B cell (primary cell): ENCODE measurements around the gene CHST11. TPM values are rescaled to one million over a fixed set of nuclear protein-coding genes. Genes with fewer than 3 reads are reported as not detected.
A peak's percentile ranks its signal among the peaks of the same experiment; 100 is the strongest.
"Not testable (repeated sequence)": the region's sequence is repeated elsewhere in the genome, so short reads cannot be mapped to it uniquely, and the experiment has no call there.

Experiments
- ATAC-seq: fragments of 200-7000 bp; cut with Tn5 transposase; one replicate; pipeline ENCODE4 v1.10.0; 2021; ENCODE audit warnings: low read depth, mild to moderate bottlenecking, moderate number of reproducible peaks, moderate library complexity
- CTCF ChIA-PET: fragments of 350-600 bp; sonication (Branson Sonifier 250); formaldehyde crosslinking; loops from one replicate; lab custom pipeline; 2021; ENCODE audit warnings: antibody characterized with exemption, inconsistent platforms; lab: Charles Lee
- POLR2A ChIA-PET: fragments of 350-600 bp; sonication (Branson Sonifier 250); formaldehyde crosslinking; loops from one replicate; lab custom pipeline; 2021; ENCODE audit warnings: antibody characterized with exemption; lab: Charles Lee
- DNase-seq: peaks from one replicate; pipeline ENCODE4 v3.0.0; 2013
- H2AFZ ChIP-seq: 2 replicates; pipeline ENCODE4 v1.6.1; 2012; ENCODE audit warnings: mild to moderate bottlenecking, low read depth, low read length; ENCODE audit not compliant: insufficient read depth, poor library complexity, severe bottlenecking
- H3K27ac ChIP-seq, 2 donors: 1 replicate in 1 of 2; 2 replicates in 1 of 2; pipeline ENCODE4 v1.5.1; 2012 to 2013; ENCODE audit warnings: low read length in 2 of 2, mild to moderate bottlenecking in 2 of 2, moderate library complexity in 1 of 2
- H3K27me3 ChIP-seq, 4 experiments: fragments of 200-600 bp in 1 of 4; sonication (generic) in 1 of 4; replicated peaks in 1 of 4; 1 replicate in 2 of 4; 2 replicates in 2 of 4; pipeline versions ENCODE4 v1.6.1 to v1.7.0; 2013 to 2016; ENCODE audit warnings: low read length in 3 of 4, mild to moderate bottlenecking in 2 of 4, mixed read lengths in 1 of 4, moderate library complexity in 1 of 4; ENCODE audit not compliant: insufficient read depth in 4 of 4, control insufficient read depth in 3 of 4; ENCODE audit errors: control extremely low read depth in 1 of 4
- H3K36me3 ChIP-seq, 2 experiments: replicated peaks in 1 of 2; 1 replicate in 1 of 2; 2 replicates in 1 of 2; pipeline versions ENCODE4 v1.6.1 to v1.7.1; 2013; ENCODE audit warnings: low read length in 1 of 2; ENCODE audit not compliant: insufficient read depth in 2 of 2, control insufficient read depth in 1 of 2; ENCODE audit errors: control extremely low read depth in 1 of 2, extremely low read depth in 1 of 2
- H3K4me1 ChIP-seq, 2 donors: fragments of 200-600 bp in 1 of 2; sonication (generic) in 1 of 2; 1 replicate in 1 of 2; 2 replicates in 1 of 2; pipeline versions ENCODE4 v1.5.1 to v1.6.1; 2013 to 2017; ENCODE audit warnings: low read length in 2 of 2; ENCODE audit not compliant: control insufficient read depth in 2 of 2, insufficient read depth in 2 of 2
- H3K4me2 ChIP-seq: replicated peaks from 2 replicates; pipeline ENCODE3; 2012; ENCODE audit warnings: mild to moderate bottlenecking, low read depth, low read length; ENCODE audit not compliant: poor library complexity, severe bottlenecking
- H3K4me3 ChIP-seq, 5 experiments: fragments of 200-600 bp in 1 of 5; sonication (generic) in 1 of 5; 1 replicate in 3 of 5; 2 replicates in 2 of 5; pipeline versions ENCODE4 v1.5.1 to v1.7.0; 2011 to 2016; ENCODE audit warnings: low read length in 4 of 5, mild to moderate bottlenecking in 4 of 5, low read depth in 2 of 5, control low read depth in 1 of 5, moderate library complexity in 1 of 5; ENCODE audit not compliant: insufficient read depth in 1 of 5; ENCODE audit errors: control extremely low read depth in 1 of 5, extremely low read depth in 1 of 5
- H3K79me2 ChIP-seq: fragments of 200-600 bp; sonication (generic); one replicate; pipeline ENCODE4 v1.6.0; 2016; ENCODE audit warnings: low read length; ENCODE audit not compliant: control insufficient read depth, insufficient read depth
- H3K9ac ChIP-seq: fragments of 200-600 bp; sonication (generic); 2 replicates; pipeline ENCODE4 v1.6.1; 2017; ENCODE audit warnings: mild to moderate bottlenecking, low read length, moderate library complexity
- H3K9me3 ChIP-seq, 3 donors: one replicate each; pipeline versions ENCODE4 v1.6.1 to v1.7.1; 2013; ENCODE audit warnings: low read length in 2 of 3; ENCODE audit not compliant: control insufficient read depth in 2 of 3, insufficient read depth in 1 of 3; ENCODE audit errors: control extremely low read depth in 1 of 3
- H4K20me1 ChIP-seq: 2 replicates; pipeline ENCODE4 v1.6.0; 2012; ENCODE audit warnings: mild to moderate bottlenecking, low read length; ENCODE audit not compliant: insufficient read depth, control insufficient read depth, poor library complexity, severe bottlenecking
- H3K27ac Mint-ChIP-seq: one replicate; pipeline ENCODE4 v1.8.0; 2021; ENCODE audit warnings: mixed read lengths
- H3K27me3 Mint-ChIP-seq: one replicate; pipeline ENCODE4 v1.8.0; 2021; ENCODE audit warnings: mixed read lengths
- H3K4me1 Mint-ChIP-seq: one replicate; pipeline ENCODE4 v1.8.0; 2021; ENCODE audit warnings: mixed read lengths
- H3K4me3 Mint-ChIP-seq: one replicate; pipeline ENCODE4 v1.8.0; 2021; ENCODE audit warnings: mixed read lengths
- H3K9me3 Mint-ChIP-seq: one replicate; pipeline ENCODE4 v1.8.0; 2022; ENCODE audit warnings: mixed read lengths; ENCODE audit not compliant: insufficient read depth
- CTCF ChIP-seq: fragments of 200-600 bp; IDR thresholded peaks from one replicate; pipeline ENCODE4 v1.8.0; 2022; ENCODE audit warnings: antibody characterized with exemption, mild to moderate bottlenecking
- EZH2 ChIP-seq: IDR thresholded peaks from 2 replicates; pipeline ENCODE4 v1.6.1; 2012; ENCODE audit warnings: borderline replicate concordance, low read depth, mild to moderate bottlenecking, moderate library complexity, low read length; ENCODE audit not compliant: insufficient read depth, poor library complexity, severe bottlenecking
- WGBS: methylation state at CpG from one replicate; pipeline ENCODE4 v1.1.5; 2013; ENCODE audit warnings: missing lambda C conversion rate; ENCODE audit not compliant: insufficient coverage; 5-methylcytosine and 5-hydroxymethylcytosine counted together
- intact Hi-C: fragments of 100-400 bp; cut with micrococcal nuclease; formaldehyde crosslinking; loops from one replicate; pipeline ENCODE4 v1.10.0; 2022
- polyA plus RNA-seq: library from polyadenylated mRNA; depleted of rRNA; stranded (reverse); fragments of >200 nt; gene quantifications from 2 replicates; pipeline ENCODE4 v1.2.3, GENCODE V29; 2012
- total RNA-seq, 2 donors: library from RNA; stranded (reverse); fragments of 120-200 nt in 1 of 2; gene quantifications; 1 replicate in 1 of 2; 2 replicates in 1 of 2; pipeline versions ENCODE4 v1.2.3 to v1.2.4, GENCODE V29; 2013 to 2022

Gene CHST11
- total and polyA plus RNA-seq, 2 donors (not counting 1 experiment from before 2014, with no cell fraction given), result 46.3 to 152 TPM

- Histone ChIP-seq H4K20me1 (peaks cover 8% of the 10 kb centered on the region), H3K9ac (no peak overlapping the region), H2AFZ (no peak overlapping the region), H3K4me1 (peaks cover 52 to 62% of the 10 kb centered on the region in 2 donors), H3K79me2 (peaks cover 56% of the 10 kb centered on the region), H3K27me3 (no peaks in the 10 kb centered on the region), H3K4me3 (peak overlapping the region in 1 of 5 experiments; percentile 2), H3K9me3 (peaks cover 0 to 4% (median 3%) of the 10 kb centered on the region in 3 donors), H3K36me3 (peaks cover 0 to 1% of the 10 kb centered on the region in 2 experiments), H3K27ac (peak overlapping the region in 1 of 2 donors; percentile 87), H3K4me2 (peak overlapping the region; percentile 68)
- peak; percentile 55 for ATAC-seq
- ChIA-PET POLR2A (interaction anchor here (1.0 to 3.7 kb wide), 3 partner anchors 10 to 114 kb away, joined by 3 to 26 read pairs (median 7); partner anchors contain the start of gene CHST11), CTCF (interaction anchor here (0.9 to 4.0 kb wide), 6 partner anchors 12 to 482 kb away, joined by 3 to 29 read pairs (median 6); partner anchors contain the start of gene CHST11)
- peak; percentile 76 for DNase-seq
- intact Hi-C loops, result loop anchor here (1.0 kb wide), 1 partner anchor 11 kb away; no protein-coding TSS in a partner anchor
- H3K27me3 Mint-ChIP-seq, result no peaks in the 10 kb centered on the region
- H3K9me3 Mint-ChIP-seq, result no peaks in the 10 kb centered on the region
- peaks cover 79% of the 10 kb centered on the region for H3K4me1 Mint-ChIP-seq
- WGBS, result 49% methylated on average over 6 of the region's 8 CpGs
- H3K4me3 Mint-ChIP-seq, result peak overlapping the region; percentile 81
- peak overlapping the region; percentile 85 for H3K27ac Mint-ChIP-seq
- TF ChIP-seq CTCF, result no peak
- no peak for TF ChIP-seq EZH2
These were observed 114.6 kb downstream of the CHST11 start for GRCh38 chr12:104571328-104571727.

DNA sequence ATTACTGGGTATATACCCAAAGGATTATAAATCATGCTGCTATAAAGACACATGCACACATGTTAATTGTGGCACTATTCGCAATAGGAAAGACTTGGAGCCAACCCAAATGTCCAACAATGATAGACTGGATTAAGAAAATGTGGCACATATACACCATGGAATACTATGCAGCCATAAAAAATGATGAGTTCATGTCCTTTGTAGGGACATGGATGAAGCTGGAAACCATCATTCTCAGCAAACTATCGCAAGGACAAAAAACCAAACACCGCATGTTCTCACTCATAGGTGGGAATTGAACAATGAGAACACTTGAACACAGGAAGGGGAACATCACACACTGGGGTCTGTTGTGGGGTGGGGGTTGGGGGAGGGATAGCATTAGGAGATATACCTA lies 117.6 kb downstream of the CHST11 start:
- intact Hi-C loops, DNase-seq, H3K4me3 ChIP-seq, H3K9me3 Mint-ChIP-seq, H3K9me3 ChIP-seq, POLR2A ChIA-PET, H3K27me3 Mint-ChIP-seq, H4K20me1 ChIP-seq, H3K4me3 Mint-ChIP-seq, H3K27me3 ChIP-seq, H2AFZ ChIP-seq, H3K27ac Mint-ChIP-seq, H3K36me3 ChIP-seq, H3K9ac ChIP-seq, ATAC-seq, H3K27ac ChIP-seq, H3K4me2 ChIP-seq: not testable (repeated sequence)
- H3K4me1 Mint-ChIP-seq, result peaks cover 78% of the 10 kb centered on the region
- Histone ChIP-seq H3K79me2 (peaks cover 62% of the 10 kb centered on the region), H3K4me1 (peaks cover 54 to 60% of the 10 kb centered on the region in 2 donors)
- CTCF ChIA-PET, result interaction anchor here (1.9 kb wide), 1 partner anchor 193 kb away, joined by 5 read pairs; no protein-coding TSS in a partner anchor
- no CpG with 5 or more reads among the region's 3 CpGs for WGBS

DNA sequence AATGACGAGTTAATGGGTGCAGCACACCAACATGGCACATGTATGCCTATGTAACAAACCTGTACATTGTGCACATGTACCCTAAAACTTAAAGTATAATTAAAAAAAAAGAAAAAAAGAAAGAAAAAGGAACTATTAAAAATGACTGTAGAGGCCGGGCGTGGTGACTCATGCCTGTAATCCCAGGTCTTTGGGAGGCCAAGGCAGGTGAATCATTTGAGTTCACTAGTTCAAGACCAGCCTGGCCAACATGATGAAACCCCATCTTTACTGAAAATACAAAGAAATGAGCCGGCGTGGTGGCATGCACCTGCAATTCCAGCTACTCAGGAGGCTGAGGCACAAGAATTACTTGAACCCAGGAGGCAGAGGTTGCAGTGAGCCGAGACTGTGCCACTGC lies 118.0 kb downstream of the CHST11 start:
- H3K27me3 ChIP-seq, intact Hi-C loops, H3K4me3 ChIP-seq, H2AFZ ChIP-seq, DNase-seq, POLR2A ChIA-PET, H3K27ac Mint-ChIP-seq, ATAC-seq, H3K9me3 ChIP-seq, H3K4me3 Mint-ChIP-seq, H3K9ac ChIP-seq, H3K9me3 Mint-ChIP-seq, H3K36me3 ChIP-seq, H3K27me3 Mint-ChIP-seq, H4K20me1 ChIP-seq: not testable (repeated sequence)
- WGBS, result 81% methylated on average over 5 of the region's 6 CpGs
- Histone ChIP-seq H3K27ac (peak overlapping the region in 1 of 2 donors; percentile 4), H3K4me1 (peaks cover 54 to 60% of the 10 kb centered on the region in 2 donors), H3K4me2 (peak overlapping the region; percentile 60), H3K79me2 (peaks cover 67% of the 10 kb centered on the region)
- H3K4me1 Mint-ChIP-seq, result peaks cover 78% of the 10 kb centered on the region
- CTCF ChIA-PET, result interaction anchor here (1.9 to 2.1 kb wide), 2 partner anchors 117 to 193 kb away, joined by 5 to 12 read pairs; partner anchors contain the start of gene CHST11
